Aorta (tissue), 5 donors: Measurements from ENCODE around the gene KASH5. TPM values are rescaled to one million over a fixed set of nuclear protein-coding genes. Genes with fewer than 3 reads are reported as not detected.

ENCODE experiments used
- ATAC-seq: fragments of 200-7000 bp; cut with Tn5 transposase; one replicate; pipeline ENCODE4 v1.9.1; 2022; ENCODE audit warnings: moderate library complexity; ENCODE audit not compliant: low FRiP score
- DNase-seq, 2 donors: peaks; one replicate each; pipeline ENCODE4 v3.0.0-alpha.2; 2020
- H3K27ac ChIP-seq, 2 donors: one replicate each; pipeline ENCODE4 v1.5.1; 2013; ENCODE audit warnings: low read length in 2 of 2, mild to moderate bottlenecking in 2 of 2, moderate library complexity in 2 of 2, control low read depth in 1 of 2, inconsistent platforms in 1 of 2, low read depth in 1 of 2
- H3K27me3 ChIP-seq, 2 donors: one replicate each; pipeline ENCODE4 v1.6.1; 2013; ENCODE audit warnings: control low read depth in 1 of 2, low read length in 1 of 2, mild to moderate bottlenecking in 1 of 2, moderate library complexity in 1 of 2; ENCODE audit not compliant: insufficient read depth in 2 of 2, control insufficient read depth in 1 of 2
- H3K36me3 ChIP-seq, 2 donors: one replicate each; pipeline ENCODE4 v1.6.1; 2013; ENCODE audit warnings: control low read depth in 1 of 2, low read length in 1 of 2, mild to moderate bottlenecking in 1 of 2; ENCODE audit not compliant: insufficient read depth in 2 of 2, control insufficient read depth in 1 of 2
- H3K4me1 ChIP-seq, 2 donors: one replicate each; pipeline ENCODE4 v1.6.1; 2013; ENCODE audit warnings: low read length in 2 of 2, control low read depth in 1 of 2, mild to moderate bottlenecking in 1 of 2, moderate library complexity in 1 of 2; ENCODE audit not compliant: insufficient read depth in 2 of 2, control insufficient read depth in 1 of 2
- H3K4me3 ChIP-seq, 2 donors: one replicate each; pipeline ENCODE4 v1.5.1; 2013; ENCODE audit warnings: low read length in 2 of 2, control low read depth in 1 of 2, mild to moderate bottlenecking in 1 of 2
- H3K9me3 ChIP-seq: one replicate; pipeline ENCODE4 v1.6.1; 2013; ENCODE audit warnings: mild to moderate bottlenecking, low read length; ENCODE audit not compliant: control insufficient read depth
- WGBS, 2 donors: extraction: QIAGEN DNeasy Blood & Tissue Kit; methylation state at CpG; one replicate each; pipeline ENCODE4 v1.1.7; 2013; 5-methylcytosine and 5-hydroxymethylcytosine counted together
- intact Hi-C, 2 donors: fragments of 100-400 bp; cut with DNase I; formaldehyde crosslinking; loops; one replicate each; pipeline versions ENCODE4 v1.14.2 to v1.15.0; 2022
- polyA plus RNA-seq, 2 donors: library from polyadenylated mRNA; stranded (reverse); fragments of 200-250 nt; gene quantifications; one replicate each; pipeline ENCODE4 v1.2.3, GENCODE V29; 2013
- total RNA-seq, 2 donors: library from RNA; stranded (reverse); fragmentation: NEBNext Ultra II Directional; extraction: Animal tissue kit (Norgen Biotek cat#: 25700); gene quantifications; one replicate each; pipeline ENCODE4 v1.2.1, GENCODE V29; 2021
- donor health status: healthy with polysubstance abuse.
- donor health status: Bipolar disorder and iron deficiency.
- donor health status: DM: no; HTN: no; CAD: no.
- donor health status: DM: no; HTN: no; CAD: no.
- donor health status: DM: yes; HTN: yes; CAD: no.

KASH5 gene
- total and polyA plus RNA-seq, 4 donors = not detected

DNA sequence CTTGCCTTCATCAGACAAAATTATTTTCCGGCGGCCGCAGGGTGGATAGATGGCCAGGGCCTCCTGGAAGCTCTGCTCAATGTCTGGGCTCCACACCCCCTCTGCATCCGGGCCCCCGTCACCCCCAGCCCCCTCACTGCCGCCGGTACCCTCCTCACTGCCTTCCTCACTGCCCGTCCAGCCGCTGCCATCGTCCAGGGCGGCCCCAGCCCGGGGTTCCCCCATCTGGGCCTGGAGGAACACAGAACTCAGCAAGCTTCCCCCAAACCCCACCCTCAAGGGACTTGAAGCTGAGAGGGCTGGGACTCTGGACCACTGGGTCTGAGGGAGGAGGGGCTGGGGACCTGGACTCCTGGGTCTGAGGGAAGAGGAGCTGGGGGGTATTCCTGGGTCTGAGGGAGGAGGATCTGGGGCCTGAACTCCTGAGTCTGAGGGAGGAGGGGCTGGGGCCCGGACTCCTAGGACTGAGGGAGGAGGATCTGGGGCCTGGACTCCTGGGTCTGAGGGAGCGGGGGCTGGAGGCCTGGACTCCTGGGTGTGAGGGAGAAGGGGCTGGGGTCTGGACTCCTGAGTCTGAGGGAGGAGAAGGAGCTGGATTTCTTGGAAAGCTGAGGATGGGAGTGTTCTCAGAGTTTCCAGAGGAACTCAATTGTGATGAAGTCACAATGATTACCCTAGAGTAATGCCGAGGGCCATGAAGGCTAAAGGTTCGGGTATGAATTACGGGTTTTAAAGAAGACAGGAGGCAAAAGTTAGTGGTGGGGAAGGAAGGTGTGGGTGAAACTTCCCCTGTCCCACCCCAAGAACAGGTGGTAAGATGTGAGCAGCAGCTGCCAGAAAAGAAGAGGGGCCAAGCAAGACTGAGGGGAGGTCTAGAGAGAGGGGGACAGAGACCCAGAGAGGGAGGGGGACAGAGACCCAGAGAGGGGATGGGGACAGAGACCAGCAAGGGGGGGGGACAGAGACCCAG, 27.9 kb upstream of the KASH5 start:
- intact Hi-C loops = no loop called here
- Histone ChIP-seq H3K27me3 (no peaks in the 10 kb centered on the region), H3K4me3 (no peak overlapping the region), H3K4me1 (no peaks in the 10 kb centered on the region), H3K27ac (no peak overlapping the region), H3K36me3 (no peaks in the 10 kb centered on the region), H3K9me3 (no peaks in the 10 kb centered on the region)
- 82 to 85% methylated on average over 17 of the region's 17 CpGs for WGBS, 2 donors
- no peak for ATAC-seq
- DNase-seq = no peak

DNA sequence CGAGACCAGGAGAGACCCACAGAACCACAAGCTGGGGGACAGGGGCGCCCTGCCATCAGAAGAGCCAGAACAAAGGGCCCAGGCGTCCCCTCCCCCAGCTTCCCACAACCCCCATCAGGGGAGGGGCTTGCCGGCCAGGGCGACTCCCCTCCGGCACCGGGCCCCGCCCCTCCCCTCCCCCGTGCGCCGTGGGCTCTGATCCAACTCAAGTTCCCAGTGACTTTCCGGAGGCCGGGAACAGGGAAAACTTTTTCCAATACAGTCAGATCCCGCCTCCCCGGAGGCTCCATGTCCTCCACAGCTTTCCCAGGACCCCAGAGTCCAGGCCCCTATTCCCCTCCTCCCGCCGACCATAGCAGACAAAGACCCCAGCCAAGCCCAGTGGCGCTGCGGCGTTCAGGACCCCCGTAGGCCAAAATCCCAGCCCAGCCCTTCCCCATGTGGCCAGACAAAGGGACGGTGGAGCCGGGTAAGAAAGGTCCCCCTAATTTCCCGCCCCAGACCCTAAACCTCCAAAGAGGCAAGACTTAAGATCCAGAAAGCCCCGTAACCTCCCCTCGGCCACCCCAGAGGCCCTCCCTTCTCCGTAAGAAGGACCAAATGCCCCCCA, 26.5 kb upstream of the KASH5 start:
- ATAC-seq = peak; percentile 77
- Histone ChIP-seq H3K4me3 (peak overlapping the region; percentile 8 to 74), H3K27ac (peak overlapping the region in 1 of 2 donors; percentile 52), H3K27me3 (no peaks in the 10 kb centered on the region), H3K9me3 (no peaks in the 10 kb centered on the region), H3K36me3 (no peaks in the 10 kb centered on the region), H3K4me1 (no peaks in the 10 kb centered on the region)
- intact Hi-C loops = loop anchor here in 1 of 2 donors (2.0 kb wide), 1 partner anchor 89 kb away; the partner anchor contains the start of gene PIH1D1
- peak; percentile 82 to 95 for DNase-seq
- WGBS, 2 donors = 1 to 2% methylated on average over 25 to 27 of the region's 27 CpGs

DNA sequence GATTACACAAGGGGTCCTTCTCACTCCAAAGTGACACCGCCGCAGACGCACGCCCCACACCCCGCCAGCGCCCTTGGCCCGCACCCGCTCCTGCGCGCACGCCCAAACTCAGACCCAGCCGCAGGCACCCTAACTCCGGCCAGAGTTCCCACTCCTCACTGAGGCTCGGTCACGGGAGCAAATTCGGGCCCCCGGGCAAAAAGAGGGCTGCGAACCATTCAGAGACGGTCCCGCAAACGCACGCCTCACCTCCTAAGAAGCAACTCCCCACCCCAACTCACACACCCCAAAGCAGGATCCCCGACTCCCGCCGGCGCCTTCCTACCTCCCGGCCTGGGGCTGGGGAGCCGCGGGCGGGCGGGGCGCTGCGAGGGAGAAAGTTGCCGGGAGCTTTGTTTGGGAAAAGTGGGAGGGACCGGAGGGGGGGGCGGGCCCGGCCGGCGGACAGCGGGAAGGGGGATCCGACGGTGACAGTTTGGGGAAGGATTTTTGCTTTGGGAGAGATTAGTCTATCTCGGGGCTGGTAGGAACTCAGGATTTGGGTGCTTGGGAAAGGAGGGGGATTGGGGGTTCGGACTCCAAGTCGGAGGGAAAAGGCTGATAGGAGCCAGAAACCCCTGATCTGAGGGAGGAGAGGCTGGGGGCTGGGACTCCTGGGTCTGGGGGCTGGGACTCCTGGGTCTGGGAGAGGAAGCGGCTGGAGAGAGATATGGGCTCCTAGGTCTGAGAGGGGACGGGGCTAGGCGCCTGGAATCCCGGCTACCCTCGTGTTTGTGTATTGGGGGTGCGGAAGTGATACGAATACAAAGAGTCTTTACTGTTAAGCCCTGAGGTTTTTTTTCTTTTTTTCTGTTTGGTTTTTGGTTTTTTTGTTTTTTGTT, 25.8 kb upstream of the KASH5 start, which contains the start of gene TEAD2:
Gene TEAD2 (minus strand): TSS at position 369 of the 881 bp plus-strand sequence. CDS start 2,341 bp downstream, outside the sequence.
- Histone ChIP-seq H3K36me3 (no peaks in the 10 kb centered on the region), H3K27me3 (no peaks in the 10 kb centered on the region), H3K9me3 (no peaks in the 10 kb centered on the region), H3K27ac (peak within 1 kb of the TSS in 1 of 2 donors; percentile 52), H3K4me3 (peak within 1 kb of the TSS; percentile 8 to 74), H3K4me1 (no peaks in the 10 kb centered on the region)
- peak; percentile 81 for ATAC-seq
- peak; percentile 84 to 93 for DNase-seq
- 0 to 1% methylated on average over 50 to 52 of the region's 52 CpGs for WGBS, 2 donors
- intact Hi-C loops = loop anchor here in 1 of 2 donors (2.0 kb wide), 1 partner anchor 89 kb away; the partner anchor contains the start of gene PIH1D1

DNA sequence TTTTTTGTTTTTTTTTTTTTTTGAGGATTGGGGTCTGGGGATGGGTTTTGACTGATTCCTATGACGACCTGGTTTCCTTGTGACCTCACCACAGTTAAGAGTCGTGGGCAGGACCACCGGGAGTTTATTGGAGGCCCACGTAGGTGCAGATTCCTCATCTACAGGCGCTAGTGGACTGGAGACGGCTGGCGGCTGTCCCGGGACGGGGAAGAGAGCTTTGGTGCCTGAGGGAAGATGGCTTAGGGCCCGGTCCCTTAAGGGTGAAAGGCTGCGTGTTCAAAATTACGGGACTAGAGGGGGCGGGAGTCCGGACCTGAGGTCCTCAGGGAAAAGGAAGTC, 25.2 kb upstream of the KASH5 start:
- H3K9me3 ChIP-seq = no peaks in the 10 kb centered on the region
- H3K27me3 ChIP-seq = no peaks in the 10 kb centered on the region
- ATAC-seq (peak; percentile 16), DNase-seq (peak; percentile 63 to 84)
- H3K4me3 ChIP-seq = no peak overlapping the region
- H3K4me1 ChIP-seq = no peaks in the 10 kb centered on the region
- 0% methylated on average over 14 of the region's 14 CpGs for WGBS, 2 donors
- H3K27ac ChIP-seq = peak overlapping the region in 1 of 2 donors; percentile 20
- intact Hi-C loops = loop anchor here in 1 of 2 donors (2.0 kb wide), 1 partner anchor 88 kb away; the partner anchor contains the start of gene PIH1D1
- H3K36me3 ChIP-seq = no peaks in the 10 kb centered on the region

DNA sequence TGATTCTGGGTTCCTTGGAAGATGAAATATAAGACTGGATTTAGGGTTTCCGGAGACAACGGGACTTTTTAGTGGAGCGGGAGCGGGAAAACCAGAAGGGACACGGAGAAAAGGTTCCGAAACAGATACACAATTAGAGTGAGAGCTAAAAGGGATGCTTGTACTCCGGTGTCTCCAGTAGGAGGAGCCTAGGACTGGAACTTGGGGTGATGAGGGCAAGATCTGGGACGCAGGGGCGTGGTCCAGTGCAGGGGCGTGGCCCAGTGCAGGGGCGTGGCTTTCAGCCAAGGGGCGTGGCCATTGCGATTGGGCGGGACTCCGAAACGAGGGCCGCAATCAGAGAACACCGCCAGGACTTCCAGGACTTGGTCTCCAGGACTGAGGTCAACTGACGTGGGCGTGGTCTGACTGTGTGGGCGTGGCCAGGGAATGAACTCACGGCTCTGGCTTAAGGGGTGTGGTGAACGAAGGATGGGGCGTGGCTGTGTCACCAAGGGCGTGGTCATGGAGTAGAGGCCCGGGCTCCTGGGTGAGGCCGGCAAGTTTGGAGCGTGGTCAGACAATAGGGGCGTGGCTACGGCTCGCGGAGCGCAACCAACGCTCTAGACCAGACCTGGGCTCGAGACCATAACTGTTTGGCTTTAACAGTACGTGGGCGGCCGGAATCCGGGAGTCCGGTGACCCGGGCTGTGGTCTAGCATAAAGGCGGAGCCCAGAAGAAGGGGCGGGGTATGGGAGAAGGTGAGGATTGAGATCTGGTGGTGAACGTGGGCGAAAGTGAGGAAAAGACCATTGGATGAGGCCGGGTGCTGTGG, 24.6 kb upstream of the KASH5 start, which contains the start of gene DKKL1:
Gene DKKL1 (plus strand): TSS at position 610 of the 815 bp plus-strand sequence. CDS start 122 bp downstream, at position 732.
- Histone ChIP-seq H3K9me3 (no peaks in the 10 kb centered on the region), H3K27ac (peak within 1 kb of the TSS in 1 of 2 donors; percentile 20), H3K4me3 (no peak within 1 kb of the TSS), H3K4me1 (no peaks in the 10 kb centered on the region), H3K27me3 (no peaks in the 10 kb centered on the region), H3K36me3 (no peaks in the 10 kb centered on the region)
- DNase-seq = peak; percentile 99 to 100
- peak; percentile 95 for ATAC-seq
- WGBS, 2 donors = 2% methylated on average over 46 of the region's 46 CpGs
- intact Hi-C loops = loop anchor here in 1 of 2 donors (2.0 kb wide), 1 partner anchor 87 kb away; the partner anchor contains the start of gene PIH1D1

DNA sequence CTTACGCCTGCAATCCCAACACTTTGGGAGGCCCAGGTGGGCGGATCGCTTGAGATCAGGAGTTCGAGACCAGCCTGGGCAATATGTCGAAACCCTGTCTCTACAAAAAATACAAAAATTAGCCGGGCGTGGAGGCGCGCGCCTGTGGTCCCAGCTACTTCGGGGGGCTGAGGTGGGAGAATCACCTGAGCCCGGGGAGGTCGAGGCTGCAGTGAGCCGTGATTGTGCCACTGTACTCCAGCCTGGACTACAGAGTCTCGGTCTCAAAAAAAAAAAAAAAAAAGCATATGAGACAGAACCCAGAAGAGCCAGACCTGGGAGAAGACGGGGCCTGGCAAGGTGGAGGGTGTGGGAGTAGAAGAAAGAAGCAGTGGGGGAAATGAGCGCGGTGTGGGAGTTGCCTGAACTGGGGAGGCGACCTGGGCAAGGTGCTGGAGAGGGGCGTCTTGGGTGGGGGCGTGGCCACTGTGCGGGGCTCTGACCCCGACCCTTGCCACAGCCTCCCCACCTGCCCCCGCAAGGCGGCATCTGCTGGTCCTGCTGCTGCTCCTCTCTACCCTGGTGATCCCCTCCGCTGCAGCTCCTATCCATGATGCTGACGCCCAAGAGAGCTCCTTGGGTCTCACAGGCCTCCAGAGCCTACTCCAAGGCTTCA, 23.8 kb upstream of the KASH5 start:
- no peaks in the 10 kb centered on the region for H3K36me3 ChIP-seq
- no peaks in the 10 kb centered on the region for H3K4me1 ChIP-seq
- H3K4me3 ChIP-seq = no peak overlapping the region
- H3K27me3 ChIP-seq = no peaks in the 10 kb centered on the region
- intact Hi-C loops = no loop called here
- peaks cover 2% of the 10 kb centered on the region for H3K9me3 ChIP-seq
- WGBS, 2 donors = 73 to 75% methylated on average over 26 to 27 of the region's 27 CpGs
- no peak overlapping the region for H3K27ac ChIP-seq
- no peak for DNase-seq
- ATAC-seq = no peak

DNA sequence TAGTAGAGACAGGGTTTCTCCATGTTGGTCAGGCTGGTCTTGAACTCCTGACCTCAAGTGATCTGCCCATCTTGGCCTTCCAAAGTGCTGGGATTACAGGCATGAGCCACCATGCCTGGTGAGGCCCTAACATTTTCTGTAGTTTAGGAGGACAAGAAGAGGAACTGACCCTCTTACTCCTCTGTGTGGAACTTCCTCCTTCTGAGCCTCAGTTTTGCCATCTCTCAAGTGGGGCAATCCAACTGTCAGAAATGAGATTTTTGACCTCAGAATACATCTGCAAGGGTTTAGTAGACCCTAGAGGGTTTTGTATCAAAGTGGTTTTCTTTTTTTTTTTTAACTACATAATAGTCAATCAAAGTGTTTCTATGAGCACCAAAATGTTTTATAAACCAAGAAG, 21.9 kb upstream of the KASH5 start:
- H3K27ac ChIP-seq = no peak overlapping the region
- no peaks in the 10 kb centered on the region for H3K4me1 ChIP-seq
- ATAC-seq (no peak), DNase-seq (no peak)
- intact Hi-C loops = no loop called here
- H3K9me3 ChIP-seq = peaks cover 14% of the 10 kb centered on the region
- H3K36me3 ChIP-seq = no peaks in the 10 kb centered on the region
- no peaks in the 10 kb centered on the region for H3K27me3 ChIP-seq
- H3K4me3 ChIP-seq = no peak overlapping the region
